22Rv1 (cell line): ENCODE results near the gene GYS1.
"Not testable (repeated sequence)": the region's sequence is repeated elsewhere in the genome, so short reads cannot be mapped to it uniquely, and the experiment has no call there.

Source experiments
- H3K27ac ChIP-seq: fragments of 450-650 bp; 2 replicates; pipeline ENCODE4 v1.5.1; 2017
- ZFX ChIP-seq: fragments of 450-650 bp; IDR thresholded peaks from 2 replicates; pipeline ENCODE4 v1.6.1; 2017; ENCODE audit warnings: antibody characterized with exemption, borderline replicate concordance
- TF ChIP-seq, protein P1 (sequence below): fragments of 450-650 bp; IDR thresholded peaks from 2 replicates; pipeline ENCODE4 v1.5.1; 2017; ENCODE audit warnings: mild to moderate bottlenecking

GYS1 gene

GRCh38 chr19:48943081-48943480, 50.0 kb downstream of the GYS1 start:
- TF ChIP-seq ZFX, result no peak
- TF ChIP-seq, protein P1, sequence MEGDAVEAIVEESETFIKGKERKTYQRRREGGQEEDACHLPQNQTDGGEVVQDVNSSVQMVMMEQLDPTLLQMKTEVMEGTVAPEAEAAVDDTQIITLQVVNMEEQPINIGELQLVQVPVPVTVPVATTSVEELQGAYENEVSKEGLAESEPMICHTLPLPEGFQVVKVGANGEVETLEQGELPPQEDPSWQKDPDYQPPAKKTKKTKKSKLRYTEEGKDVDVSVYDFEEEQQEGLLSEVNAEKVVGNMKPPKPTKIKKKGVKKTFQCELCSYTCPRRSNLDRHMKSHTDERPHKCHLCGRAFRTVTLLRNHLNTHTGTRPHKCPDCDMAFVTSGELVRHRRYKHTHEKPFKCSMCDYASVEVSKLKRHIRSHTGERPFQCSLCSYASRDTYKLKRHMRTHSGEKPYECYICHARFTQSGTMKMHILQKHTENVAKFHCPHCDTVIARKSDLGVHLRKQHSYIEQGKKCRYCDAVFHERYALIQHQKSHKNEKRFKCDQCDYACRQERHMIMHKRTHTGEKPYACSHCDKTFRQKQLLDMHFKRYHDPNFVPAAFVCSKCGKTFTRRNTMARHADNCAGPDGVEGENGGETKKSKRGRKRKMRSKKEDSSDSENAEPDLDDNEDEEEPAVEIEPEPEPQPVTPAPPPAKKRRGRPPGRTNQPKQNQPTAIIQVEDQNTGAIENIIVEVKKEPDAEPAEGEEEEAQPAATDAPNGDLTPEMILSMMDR, result no peak
- H3K27ac ChIP-seq, result no peak overlapping the region

GRCh38 chr19:48940902-48941301, 52.2 kb downstream of the GYS1 start:
- no peak overlapping the region for H3K27ac ChIP-seq
- TF ChIP-seq, protein P1, result no peak
- no peak for TF ChIP-seq ZFX

DNA sequence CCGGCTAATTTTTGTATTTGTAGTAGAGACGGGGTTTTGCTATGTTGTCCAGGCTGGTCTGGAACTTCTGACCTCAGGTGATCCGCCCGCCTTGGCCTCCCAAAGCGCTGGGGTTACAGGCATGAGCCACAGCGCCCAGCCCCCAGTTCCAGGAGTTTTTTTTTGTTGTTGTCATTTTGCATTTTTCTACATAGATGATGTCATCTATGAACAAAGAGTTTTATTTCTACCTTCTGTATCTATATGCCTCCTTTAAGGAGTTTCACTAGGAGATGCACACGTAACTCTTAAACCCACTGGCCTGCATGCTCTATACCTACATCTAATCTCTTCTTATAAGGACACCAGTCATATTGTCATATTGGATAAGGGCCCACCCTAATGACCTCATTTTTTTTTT, 54.9 kb downstream of the GYS1 start:
- no peak overlapping the region for H3K27ac ChIP-seq
- no peak for TF ChIP-seq ZFX
- TF ChIP-seq, protein P1, result no peak

DNA sequence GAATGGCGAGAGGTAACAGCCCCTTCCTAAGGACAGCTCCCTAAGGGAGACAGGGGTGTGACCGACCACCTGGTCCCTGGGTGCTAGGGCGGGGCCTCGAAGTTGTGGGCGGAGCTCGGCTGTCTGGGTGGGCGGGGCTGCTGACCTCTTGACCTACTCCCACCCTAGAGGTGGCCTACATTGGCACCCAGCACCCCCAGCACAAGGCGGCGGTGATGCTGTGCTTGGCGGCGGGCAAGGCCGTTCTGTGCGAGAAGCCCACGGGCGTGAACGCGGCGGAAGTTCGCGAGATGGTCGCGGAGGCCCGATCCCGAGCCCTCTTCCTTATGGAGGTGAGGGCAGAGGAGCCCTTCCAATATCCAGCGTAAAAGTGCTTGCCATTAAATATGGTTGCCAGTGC, 57.2 kb downstream of the GYS1 start:
- TF ChIP-seq ZFX, result no peak
- TF ChIP-seq, protein P1, result no peak
- H3K27ac ChIP-seq, result no peak overlapping the region

- no peak overlapping the region for H3K27ac ChIP-seq
- no peak for TF ChIP-seq ZFX
- TF ChIP-seq, protein P1, result no peak
Measured at GRCh38 chr19:48934837-48935236, 58.3 kb downstream of the GYS1 start.

- peak within 1 kb of the TSS; percentile 66 for H3K27ac ChIP-seq
- no peak for TF ChIP-seq ZFX
- TF ChIP-seq, protein P1, result no peak
Measured at GRCh38 chr19:48933382-48933932, 59.7 kb downstream of the GYS1 start, which contains the start of gene DHDH. Gene DHDH (plus strand): TSS chr19:48933699. CDS start chr19:48933722, 23 bp downstream.

- TF ChIP-seq, protein P1, result no peak
- no peak for TF ChIP-seq ZFX
- 0 out of 2 replicates have a peak overlapping the region, but pooled peaks have one; percentile 2 for H3K27ac ChIP-seq
Measured at GRCh38 chr19:48928164-48929025, 64.7 kb downstream of the GYS1 start.

DNA sequence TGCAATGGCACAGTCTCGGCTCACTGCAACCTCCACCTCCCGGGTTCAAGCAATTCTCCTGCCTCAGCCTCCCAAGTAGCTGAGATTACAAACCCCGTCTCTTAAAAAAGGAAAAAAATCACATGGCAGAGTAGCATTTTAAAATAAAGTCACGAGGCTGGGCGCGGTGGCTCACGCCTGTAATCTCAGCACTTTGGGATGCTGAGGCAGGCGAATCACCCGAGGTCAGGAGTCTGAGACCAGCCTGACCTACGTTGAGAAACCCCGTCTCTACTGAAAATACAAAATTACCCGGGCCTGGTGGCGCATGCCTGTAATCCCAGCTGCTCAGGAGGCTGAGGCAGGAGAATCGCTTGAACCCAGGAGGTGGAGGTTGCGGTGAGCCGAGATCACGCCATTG, 65.4 kb downstream of the GYS1 start:
- not testable (repeated sequence) for H3K27ac ChIP-seq
